ENCODE measurements around the gene COL4A3.

Gene COL4A3

DNA sequence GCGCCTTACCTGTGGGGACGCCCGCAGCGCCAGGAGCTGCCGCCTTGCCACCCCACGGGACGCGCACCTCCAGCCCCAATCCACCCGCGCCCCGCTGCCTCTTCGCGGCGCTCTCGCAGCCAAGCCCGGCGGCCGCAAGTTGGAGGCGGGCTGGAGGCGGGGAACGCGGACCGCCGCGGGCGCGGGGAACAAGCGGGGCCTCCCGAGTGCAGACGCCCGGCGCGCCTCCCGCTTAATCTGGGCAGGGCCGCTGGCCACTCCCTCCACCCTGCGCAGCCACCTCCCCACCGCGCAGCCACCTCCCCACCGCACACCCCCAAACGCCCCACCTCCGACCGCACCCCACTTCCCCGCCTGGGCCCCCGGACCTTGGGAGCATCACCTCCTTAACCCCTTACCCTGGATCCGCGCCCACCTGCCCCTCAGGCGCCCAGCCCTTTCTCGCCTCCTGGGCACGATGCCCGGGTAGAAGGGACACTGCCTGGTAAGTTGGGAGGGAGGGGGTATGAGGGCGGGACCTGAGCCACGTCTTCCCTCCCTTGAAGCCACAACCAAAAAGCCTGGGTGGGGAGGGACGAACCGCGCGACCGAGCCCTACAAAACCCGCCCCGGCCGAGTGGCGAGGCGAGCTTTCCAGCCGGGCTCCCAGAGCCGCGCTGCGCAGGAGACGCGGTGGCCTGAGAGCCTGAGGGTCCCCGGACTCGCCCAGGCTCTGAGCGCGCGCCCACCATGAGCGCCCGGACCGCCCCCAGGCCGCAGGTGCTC, at the start of gene COL4A3, which contains the start of gene COL4A4:
TSS of gene COL4A3 (plus strand) at position 627 of the 765 bp plus-strand sequence. CDS start at position 730, 103 bp downstream.
TSS of gene COL4A4 (minus strand) at position 208 of the 765 bp plus-strand sequence. CDS start 16,722 bp downstream, outside the sequence.
- peak; percentile 49 for DNase-seq

DNA sequence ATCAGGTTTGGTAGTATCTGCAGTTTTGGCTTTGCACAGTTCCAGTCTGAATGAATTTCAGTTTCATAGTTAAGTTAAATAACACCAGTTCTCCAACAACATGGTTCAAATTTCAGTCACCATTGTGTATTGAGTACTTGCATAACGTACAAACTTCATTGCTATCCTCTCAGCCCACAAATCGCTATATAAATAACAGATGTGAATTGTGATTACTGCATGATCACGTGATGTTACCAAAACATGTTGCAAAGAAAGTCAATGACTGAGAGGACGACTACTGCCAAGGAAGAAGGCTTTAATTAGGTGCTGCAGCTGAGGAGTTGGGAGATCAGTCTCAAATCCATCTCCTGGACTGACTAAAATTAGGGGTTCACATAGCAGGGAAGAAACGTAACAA, 48.7 kb upstream of the COL4A3 start:
- DNase-seq, result no peak

DNA sequence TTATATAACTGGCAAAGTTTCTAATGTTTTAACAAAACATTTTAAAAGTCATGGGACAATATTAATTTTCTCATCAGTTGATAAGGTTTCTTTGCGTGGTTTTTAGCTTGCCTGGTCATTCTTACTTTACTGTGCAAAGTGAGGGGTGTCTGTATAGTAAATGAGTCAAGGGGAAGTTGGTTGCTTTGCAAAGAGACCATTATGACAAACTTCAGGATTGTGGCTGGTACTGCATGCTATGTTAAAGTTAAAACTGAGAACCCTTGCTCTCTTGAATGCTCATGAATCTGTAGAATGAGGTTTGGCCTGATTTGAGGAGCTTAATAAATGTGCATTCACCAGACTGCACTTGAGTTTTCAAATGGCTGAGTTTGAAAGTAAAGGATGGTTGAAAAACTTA, 47.4 kb upstream of the COL4A3 start:
- no peak for DNase-seq

DNA sequence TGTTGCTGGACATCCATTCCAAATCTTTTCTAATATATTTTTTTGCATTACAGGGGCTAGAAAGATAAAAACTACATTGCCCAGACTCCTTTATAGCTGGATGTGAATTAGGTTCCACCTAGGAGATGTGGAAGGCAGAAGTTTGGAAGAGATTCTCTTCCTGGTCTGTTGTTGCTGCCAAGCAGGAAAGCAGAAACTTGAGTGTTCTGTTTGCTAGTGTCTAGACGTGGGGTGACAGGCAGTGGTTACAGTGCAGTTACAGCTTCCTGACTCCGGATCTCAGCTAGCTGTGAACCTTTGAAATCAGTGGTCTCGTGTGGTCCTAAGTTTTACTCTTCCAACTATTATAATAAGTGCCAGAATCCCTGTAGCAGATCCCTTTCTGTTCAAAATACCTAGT, 46.6 kb upstream of the COL4A3 start:
- DNase-seq, result no peak

DNA sequence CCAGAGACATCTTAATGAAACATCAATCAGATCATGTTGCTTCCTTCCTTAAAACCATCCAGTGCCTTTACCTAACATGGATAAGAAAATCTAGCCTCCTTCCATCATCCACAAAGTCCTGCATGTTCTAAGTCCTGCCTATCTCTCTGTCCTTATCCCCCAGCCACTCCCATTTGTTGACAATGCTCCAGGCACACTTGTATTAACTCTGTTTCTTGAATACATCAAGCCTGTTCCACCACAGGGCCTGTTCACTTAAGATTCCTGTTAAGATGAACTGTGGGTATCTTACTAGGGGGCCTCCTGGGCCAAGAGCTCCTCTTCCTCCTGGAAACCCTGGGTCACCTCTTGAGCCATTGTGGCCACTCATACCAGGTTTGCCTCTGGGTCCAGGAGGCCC, 46.1 kb upstream of the COL4A3 start:
- no peak for DNase-seq

DNA sequence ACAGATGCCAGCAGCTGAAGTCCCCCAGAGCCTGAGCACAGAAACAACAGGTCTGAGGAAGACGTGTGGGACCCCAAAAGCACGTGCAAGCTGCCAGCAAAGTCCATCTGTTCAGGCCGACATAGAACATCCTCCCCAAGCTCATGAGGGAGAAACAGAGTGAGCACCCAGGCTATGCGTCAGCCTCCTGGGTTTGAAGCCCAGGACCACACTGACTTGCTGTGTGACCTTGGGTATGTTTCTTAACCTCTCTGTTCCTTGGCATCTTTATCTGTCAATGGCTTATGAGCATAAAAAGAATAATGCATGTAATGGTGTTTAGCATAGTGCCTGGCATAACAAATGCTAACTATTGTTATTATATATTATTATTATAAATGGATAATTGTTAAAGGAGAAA, 40.7 kb upstream of the COL4A3 start:
- no peak for DNase-seq

DNA sequence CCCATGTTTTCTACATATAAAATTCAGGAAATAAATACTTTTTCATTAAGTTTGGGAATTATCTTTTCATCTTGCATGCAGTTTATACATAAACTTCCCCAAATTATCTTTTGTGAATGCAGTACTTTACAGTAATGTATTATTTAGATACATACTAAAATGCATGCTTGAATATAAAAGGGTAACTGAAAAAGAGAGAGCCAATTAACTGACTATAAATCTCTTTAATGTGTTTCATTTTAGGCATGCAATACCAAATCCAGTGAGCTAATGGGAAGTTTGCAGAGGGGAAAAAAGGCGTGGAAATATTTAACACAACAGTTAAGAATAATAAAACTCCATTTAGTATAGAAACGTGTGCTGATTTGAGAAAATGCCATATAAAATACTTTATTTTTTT, 39.6 kb upstream of the COL4A3 start:
- no peak for DNase-seq

DNA sequence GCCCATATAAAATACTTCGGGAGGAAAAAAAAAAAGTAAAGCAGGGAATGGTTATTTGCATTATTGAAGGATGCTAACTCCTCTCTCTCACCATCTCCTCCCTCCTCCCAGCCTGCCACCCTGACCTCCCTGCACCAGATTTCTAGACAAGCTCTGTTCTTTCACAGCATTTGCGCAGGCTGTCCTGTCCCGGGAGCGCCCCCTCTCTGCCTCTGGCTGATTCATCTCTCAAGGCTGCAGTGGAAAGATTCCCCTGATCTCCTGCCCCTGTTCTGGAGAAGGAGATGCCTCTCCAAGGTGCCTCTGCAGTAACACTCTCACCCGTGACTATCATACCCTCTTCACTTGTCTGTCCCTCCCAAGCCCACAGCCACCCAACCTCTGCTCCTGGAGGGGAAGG, 38.9 kb upstream of the COL4A3 start:
- no peak for DNase-seq

DNA sequence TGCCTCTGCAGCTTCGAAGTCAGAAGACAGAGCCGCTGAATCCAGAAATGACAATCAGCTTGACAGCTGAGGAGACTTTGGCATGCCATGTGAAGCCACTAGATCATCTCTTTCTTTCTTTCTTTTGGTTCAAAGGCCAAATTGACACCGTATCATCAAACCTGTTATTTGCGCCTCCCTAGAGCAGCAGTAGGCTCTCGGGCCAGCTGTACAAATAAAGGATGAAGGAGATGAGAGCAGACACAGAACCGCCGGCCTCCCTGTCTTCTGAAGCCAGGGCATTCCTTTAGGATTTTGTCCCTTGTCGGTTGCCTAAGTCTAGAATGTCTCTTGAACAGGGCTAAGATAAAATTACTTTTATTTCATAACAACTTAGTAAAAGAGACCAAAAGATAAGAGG, 37.2 kb upstream of the COL4A3 start:
- DNase-seq, result no peak

DNA sequence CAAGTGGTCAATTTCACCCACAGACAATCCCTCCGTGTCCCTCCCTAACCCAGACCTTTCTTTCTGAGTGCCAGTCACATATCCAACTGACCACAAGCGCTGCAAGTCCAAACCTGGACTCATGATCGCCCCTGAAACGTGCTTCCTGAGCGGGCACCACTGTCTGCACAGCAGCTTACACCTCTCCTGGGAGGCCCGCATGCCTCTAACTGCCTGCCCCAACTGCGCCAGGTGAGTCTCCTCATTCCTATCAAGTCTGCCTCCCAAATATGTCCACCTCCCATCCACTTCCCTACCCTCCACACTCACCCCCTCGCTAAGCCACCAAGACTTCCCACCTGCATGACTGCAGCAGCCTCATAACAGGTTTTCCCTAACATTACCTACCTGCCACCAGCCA, 33.8 kb upstream of the COL4A3 start:
- no peak for DNase-seq

DNA sequence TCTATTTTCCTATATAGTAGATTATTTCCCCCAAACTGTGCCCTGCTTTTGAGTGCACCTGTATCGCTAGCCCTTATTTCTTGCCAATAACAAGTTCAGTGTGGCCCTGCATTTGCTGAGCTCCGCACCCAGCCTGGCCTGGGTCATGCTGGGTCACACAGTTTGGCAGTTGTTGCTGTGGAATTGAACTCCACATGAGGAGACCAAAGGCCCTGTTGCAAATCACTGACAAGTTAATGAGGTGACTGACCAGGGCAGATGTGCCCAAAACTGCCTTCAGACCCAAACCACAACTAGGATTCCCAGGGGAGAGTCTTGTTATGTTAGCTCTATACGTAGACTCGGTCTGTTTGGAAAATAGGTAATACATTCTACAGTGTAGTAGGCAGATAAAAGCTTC, 31.4 kb upstream of the COL4A3 start:
- no peak for DNase-seq

DNA sequence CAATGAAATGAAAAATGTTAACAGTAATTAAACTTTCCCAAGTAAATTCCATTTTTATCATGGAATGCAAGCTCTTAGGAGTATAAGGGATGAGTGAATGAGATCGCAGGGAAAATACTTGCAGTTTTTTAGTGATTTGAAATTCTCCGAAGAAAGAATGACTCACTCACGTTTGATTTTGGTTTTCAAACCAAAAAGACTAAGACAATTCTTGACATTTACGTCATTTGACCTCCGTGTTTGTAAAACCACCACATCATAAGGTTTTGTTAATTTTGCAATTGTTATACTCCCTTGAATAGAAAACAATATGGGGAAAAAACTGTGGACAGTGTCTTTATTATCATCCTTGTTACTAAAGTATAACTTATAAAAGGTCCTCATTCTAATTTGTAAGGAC, 29.8 kb upstream of the COL4A3 start:
- no peak for DNase-seq

DNA sequence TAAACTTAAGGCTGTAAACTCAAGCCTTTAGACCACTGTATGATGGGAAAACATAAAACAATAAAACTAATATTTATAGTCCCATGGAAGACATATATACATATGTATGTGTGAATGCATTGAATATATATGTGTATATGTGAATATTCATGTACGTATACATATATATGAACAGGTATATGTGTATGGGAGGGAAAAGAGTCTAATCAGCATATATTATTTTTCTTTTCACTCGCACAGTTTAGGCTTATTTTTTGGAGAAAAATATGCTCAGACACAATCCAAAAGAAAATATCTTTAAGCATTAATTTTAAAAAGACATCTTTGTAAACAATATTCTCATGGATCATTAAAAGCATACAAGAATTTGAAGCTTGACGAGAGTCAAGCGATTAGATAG, 23.1 kb upstream of the COL4A3 start:
- DNase-seq, result no peak

DNA sequence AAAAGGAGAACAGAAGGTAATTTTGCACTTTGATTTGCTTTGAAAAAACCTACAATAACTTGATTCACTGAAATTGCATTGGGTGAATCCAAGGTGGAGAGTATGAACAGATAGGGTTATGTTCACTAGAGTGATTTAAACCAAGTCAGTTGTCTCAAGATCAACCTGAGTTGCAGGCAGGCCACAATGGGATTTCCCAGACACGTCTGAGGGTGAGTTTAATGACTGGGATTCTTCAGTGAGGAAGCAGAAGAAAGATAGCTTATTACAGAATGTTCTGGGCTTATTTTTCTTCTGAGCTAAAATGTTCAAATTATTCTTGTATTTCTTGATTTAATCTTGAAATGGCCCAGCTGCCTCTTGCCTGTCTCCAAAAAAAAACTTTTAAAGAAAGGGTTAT, 20.5 kb upstream of the COL4A3 start:
- DNase-seq, result no peak

DNA sequence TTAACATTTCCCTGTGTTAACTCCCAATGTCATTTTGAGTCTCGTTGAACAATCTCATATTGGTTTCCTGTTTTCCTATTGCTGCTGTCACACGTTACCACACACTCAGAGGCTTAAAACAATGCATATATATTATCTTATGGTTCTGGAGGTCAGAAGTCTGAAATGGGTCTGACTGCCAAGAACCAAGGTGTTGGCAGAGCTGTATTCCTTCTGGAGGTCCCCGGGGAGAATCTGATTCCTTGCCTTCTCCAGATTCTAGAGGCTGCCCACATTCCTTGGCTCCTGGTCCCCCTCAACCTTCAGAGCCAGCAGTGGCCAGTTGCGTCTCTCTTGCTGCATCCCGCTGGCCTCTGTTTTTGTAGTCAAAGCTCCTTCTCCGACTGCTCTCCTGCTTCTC, 18.0 kb upstream of the COL4A3 start:
- DNase-seq, result no peak

DNA sequence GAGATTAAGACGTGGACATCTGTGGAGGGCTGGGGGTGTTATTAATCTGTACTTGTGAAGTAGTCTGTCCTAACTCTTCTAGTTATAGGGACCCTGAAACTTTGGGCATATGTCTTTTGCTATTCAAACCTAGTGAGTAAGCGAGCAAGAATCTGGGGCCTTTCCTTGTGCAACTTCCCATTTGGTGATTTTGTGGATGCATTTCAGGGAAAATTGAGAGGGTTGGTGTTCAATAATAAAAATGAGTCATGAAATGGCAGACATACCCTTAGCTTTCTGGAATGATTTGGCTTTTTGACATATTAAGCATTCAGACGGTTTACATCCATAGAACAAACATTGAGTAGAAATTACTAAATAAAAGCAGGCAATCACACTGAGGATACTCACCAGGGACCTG, 17.4 kb upstream of the COL4A3 start:
- DNase-seq, result no peak

DNA sequence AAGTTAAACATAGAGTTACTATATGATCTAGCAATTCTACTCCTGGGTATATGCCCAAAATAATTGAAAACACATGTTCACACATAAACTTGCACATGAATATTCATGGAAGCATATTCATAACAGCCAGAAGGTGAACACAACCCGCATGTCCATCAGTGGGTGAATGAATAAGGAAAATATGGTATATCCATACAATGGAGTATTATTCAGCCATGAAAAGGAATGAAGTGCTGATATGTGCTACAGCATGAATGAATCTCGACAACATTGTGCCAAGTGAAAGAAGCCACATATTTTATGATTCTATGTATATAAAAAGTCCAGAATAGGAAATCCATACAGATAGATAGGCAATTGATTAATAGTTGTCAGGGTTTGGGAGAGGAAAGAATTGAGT, 16.3 kb upstream of the COL4A3 start:
- no peak for DNase-seq

DNA sequence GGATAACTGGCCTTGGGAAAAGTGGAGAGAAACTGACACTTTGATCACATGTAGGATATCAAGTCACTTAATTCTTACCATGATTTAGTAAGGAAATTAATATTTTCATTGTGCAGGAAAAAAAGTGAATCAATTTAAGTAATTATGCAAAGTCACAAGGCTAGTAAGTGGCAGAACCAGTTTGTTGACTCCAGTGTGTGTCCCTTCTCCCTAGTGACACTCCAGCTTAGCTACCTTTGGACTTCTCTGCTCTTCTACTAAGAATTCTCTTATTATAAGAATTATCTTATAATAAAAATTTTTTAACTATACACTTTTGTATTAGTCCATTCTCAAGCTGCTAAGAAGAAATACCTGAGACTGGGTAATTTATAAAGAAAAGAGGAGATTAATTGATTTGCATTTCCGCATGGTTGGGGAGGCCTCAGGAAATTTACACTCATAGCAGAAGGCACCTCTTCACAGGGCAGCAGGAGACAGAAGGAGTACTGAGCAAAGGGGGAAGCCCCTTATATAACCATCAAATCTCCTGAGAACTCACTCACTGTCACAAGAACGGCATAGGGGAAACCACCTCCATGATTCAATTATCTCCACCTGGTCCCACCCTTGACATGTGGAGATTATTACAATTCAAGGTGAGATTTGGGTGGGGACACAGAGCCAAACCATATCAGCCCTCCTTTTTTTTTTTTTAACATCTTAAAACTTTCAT, 14.0 kb upstream of the COL4A3 start:
- DNase-seq, result no peak

DNA sequence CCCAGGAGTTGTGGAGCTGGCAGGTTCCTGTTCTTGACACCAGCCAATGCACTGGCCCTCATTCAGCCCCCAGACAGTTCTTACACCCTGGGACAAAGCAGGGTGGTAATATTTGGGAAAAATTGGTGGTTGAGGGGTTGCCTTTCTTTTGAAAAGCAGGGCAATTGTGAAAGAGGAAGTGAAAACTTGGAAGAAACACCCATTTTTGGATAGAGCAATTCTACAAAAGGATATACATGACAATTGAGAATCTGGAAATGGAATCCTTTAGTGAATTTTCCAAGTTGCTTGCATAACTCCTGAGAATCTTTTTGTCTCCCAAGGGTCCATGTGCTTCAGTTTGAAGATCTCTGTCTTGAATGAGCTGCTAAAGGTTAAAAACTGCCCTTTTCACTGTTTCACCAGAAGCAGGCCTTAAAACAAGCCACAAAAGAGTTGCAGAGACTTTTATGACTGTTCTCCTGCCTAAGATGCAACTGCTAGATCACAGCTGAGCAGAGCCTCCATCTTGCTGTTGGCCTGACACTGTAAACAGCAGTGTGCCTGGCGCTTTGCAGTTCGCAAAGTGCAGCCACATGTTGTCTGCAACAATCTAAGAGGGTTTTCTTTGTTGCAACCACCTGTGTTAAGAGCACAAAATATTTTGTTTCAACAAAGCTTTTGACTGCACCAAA, 12.2 kb upstream of the COL4A3 start:
- no peak for DNase-seq

DNA sequence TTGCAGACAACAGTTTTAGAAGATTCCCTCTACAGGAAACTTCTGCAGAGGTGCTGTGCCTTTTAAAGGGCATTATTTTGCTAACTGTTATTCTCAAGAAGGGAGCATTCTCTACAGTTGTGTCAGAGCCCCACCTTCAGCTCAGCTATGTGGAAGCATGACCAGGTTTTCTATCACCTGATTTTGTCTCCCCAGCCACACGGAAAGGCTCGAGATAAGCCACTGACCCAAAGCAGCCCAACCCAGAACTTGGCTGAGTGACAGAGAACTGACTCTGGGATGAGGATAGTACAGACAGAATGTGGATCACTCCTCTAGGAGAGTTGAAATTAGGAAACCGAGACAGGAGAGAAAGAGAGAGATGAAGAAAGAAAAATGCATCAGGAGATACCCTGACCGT, 11.1 kb upstream of the COL4A3 start:
- DNase-seq, result no peak

DNA sequence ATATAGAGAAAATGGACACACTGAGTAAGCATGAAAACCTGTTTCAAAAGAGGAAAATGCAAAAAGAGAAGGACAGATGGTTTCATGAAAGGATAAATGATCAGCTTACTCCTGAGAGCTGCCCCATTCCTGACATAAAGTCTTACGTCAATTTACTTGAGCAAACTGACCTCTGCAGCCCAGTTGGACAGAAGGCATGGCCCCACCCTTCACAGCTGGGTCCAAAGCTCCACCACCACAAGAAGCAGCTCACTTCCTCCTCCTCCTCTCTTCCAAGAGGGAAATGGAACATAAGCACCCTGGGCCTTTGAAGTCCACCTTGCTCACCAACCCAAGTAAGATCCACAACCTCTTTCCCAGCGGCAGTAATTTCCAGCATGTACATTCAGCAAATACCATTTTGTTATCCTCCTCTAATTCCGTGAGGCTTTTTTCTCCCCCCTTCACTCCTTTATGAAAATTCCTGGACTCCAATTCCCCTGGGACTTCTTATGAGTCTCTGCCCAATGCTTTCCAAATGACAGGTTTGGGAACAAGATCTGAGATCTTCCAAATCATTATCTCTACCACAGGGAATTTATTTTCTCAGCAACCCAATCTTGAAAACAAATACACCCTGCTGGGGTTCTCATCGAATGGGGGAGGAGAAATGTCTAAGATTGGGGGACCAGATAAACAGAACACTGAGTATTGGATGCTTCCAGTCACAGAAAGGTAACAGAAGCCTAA, 10.5 kb upstream of the COL4A3 start:
- no peak for DNase-seq

DNA sequence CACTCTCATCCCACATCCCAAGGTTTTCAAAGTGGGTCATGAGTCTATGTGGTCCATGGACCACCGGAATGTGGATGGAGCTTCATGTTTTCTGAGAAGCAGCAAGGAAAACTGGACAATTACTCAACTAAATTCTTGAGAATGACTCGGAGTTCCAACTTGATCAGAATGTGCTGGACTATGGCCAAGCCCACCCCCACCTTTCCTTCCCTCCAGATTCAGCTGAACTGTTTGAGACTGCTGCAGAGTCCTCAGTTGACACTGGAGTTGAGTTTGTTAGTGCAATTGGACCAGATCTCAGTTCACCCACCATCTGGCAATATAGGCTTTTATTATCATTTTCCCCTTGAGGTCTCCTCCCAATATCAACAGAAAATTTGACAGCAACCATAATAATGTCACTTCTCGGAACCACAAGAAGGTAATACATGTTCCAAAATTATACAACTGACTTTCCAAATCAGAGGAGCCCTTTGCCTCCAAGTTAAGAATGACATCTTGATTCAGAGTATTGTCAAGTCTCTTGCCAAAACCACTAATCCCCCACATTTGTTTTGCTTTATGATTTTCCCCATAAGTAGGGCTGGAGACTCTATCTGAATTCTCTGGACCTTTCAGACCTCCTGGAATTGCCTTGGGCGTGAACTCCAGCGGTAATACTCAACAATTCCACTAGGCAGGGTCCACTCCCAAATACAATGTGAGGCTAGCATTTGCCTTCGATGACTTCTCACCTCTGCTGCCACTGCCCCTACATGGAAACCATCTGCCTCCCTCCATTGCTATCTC, 9.2 kb upstream of the COL4A3 start:
- no peak for DNase-seq
